HCT116 (cell line): ENCODE data around the gene AGAP1. TPM values are rescaled to one million over a fixed set of nuclear protein-coding genes. Genes with fewer than 3 reads are reported as not detected.

ENCODE experiments used
- ATAC-seq: fragments of 200-7000 bp; cut with Tn5 transposase; 2 replicates; pipeline ENCODE4 v1.9.1; 2020; ENCODE audit warnings: mild to moderate bottlenecking, moderate library complexity
- BruUV-seq: library from RNA; stranded (reverse); fragments of 400-500 nt; replicated peaks from 2 replicates; lab custom pipeline; 2021; lab: Mats Ljungman, UMichigan
- CTCF ChIA-PET: fragments of 300-600 bp; sonication (Branson Sonifier 250); formaldehyde crosslinking; loops from one replicate; lab custom pipeline; 2021; ENCODE audit warnings: antibody characterized with exemption; lab: Charles Lee
- POLR2A ChIA-PET: fragments of 300-600, 350-600 bp; sonication (Branson Sonifier 250); formaldehyde crosslinking; loops from one replicate; lab custom pipeline; 2021; ENCODE audit warnings: antibody characterized with exemption; lab: Charles Lee
- RAD21 ChIA-PET, 2 experiments: fragments of 300-600 bp; sonication (Branson Sonifier 250); formaldehyde crosslinking; loops; one replicate each; lab custom pipeline; 2023; ENCODE audit warnings: low total read pairs in 2 of 2; ENCODE audit not compliant: uncharacterized antibody in 2 of 2, unreplicated experiment in 2 of 2, low non-redundant PET in 1 of 2; lab: Charles Lee
- DNase-seq: peaks from one replicate; pipeline ENCODE4 v3.0.0-alpha.2; 2010; ENCODE audit warnings: low read depth, low spot score
- H2AFZ ChIP-seq: fragments of 200-600 bp; shearing (Covaris generic), sonication (generic); 2 replicates; pipeline ENCODE4 v1.6.1; 2017; ENCODE audit warnings: low read depth, mixed run types, mixed read lengths, antibody characterized with exemption, low read length; ENCODE audit not compliant: poor library complexity, severe bottlenecking
- H3K27ac ChIP-seq: 2 replicates; pipeline ENCODE4 v1.5.1; 2012; ENCODE audit warnings: low read depth, low read length
- H3K27me3 ChIP-seq: fragments of 200-600 bp; sonication (generic); 2 replicates; pipeline ENCODE4 v1.6.1; 2016; ENCODE audit warnings: mixed run types, low read length, mixed read lengths; ENCODE audit not compliant: insufficient read depth
- H3K36me3 ChIP-seq, 2 experiments: fragments of 200-500 bp in 1 of 2; fragments of 200-600 bp in 1 of 2; sonication (Bioruptor generic) in 1 of 2; sonication (generic) in 1 of 2; 2 replicates each; pipeline versions ENCODE4 v1.5.1 to v1.6.1; 2014 to 2016; ENCODE audit warnings: low read length in 2 of 2, inconsistent platforms in 1 of 2, mixed read lengths in 1 of 2, mixed run types in 1 of 2; ENCODE audit not compliant: insufficient read depth in 2 of 2, control insufficient read depth in 1 of 2
- H3K4me1 ChIP-seq, 2 experiments: fragments of 200-600 bp in 1 of 2; sonication (generic) in 1 of 2; 2 replicates each; pipeline versions ENCODE4 v1.5.1 to v1.6.1; 2012 to 2017; ENCODE audit warnings: low read length in 2 of 2, inconsistent platforms in 1 of 2, mild to moderate bottlenecking in 1 of 2, mixed read lengths in 1 of 2, mixed run types in 1 of 2, moderate library complexity in 1 of 2; ENCODE audit not compliant: insufficient read depth in 2 of 2, control insufficient read depth in 1 of 2
- H3K4me2 ChIP-seq: fragments of 200-600 bp; sonication (generic); 2 replicates; pipeline ENCODE4 v1.6.1; 2017; ENCODE audit warnings: mixed run types, low read length, mixed read lengths
- H3K4me3 ChIP-seq, 2 experiments: fragments of 200-600 bp in 1 of 2; sonication (generic) in 1 of 2; replicated peaks in 1 of 2; 2 replicates each; pipeline ENCODE4 v1.5.1; 2011 to 2016; ENCODE audit warnings: low read length in 2 of 2, control low read depth in 1 of 2, low read depth in 1 of 2, mild to moderate bottlenecking in 1 of 2, mixed read lengths in 1 of 2, mixed run types in 1 of 2
- H3K79me2 ChIP-seq: fragments of 200-600 bp; sonication (generic); 2 replicates; pipeline ENCODE4 v1.6.1; 2017; ENCODE audit warnings: mild to moderate bottlenecking, mixed run types, low read length, moderate library complexity, mixed read lengths; ENCODE audit not compliant: insufficient read depth
- H3K9ac ChIP-seq: fragments of 200-600 bp; sonication (generic); 2 replicates; pipeline ENCODE4 v1.6.1; 2016; ENCODE audit warnings: low read length, mixed read lengths
- H3K9me2 ChIP-seq: fragments of 200-600 bp; sonication (generic), shearing (Covaris generic); 2 replicates; pipeline ENCODE4 v1.6.1; 2017; ENCODE audit warnings: mixed run types, mild to moderate bottlenecking, moderate library complexity; ENCODE audit not compliant: insufficient read depth
- H3K9me3 ChIP-seq, 2 experiments: fragments of 200-500 bp in 1 of 2; fragments of 200-600 bp in 1 of 2; sonication (Bioruptor generic) in 1 of 2; sonication (generic) in 1 of 2; 2 replicates each; pipeline ENCODE4 v1.6.1; 2014 to 2017; ENCODE audit warnings: low read length in 2 of 2, mixed read lengths in 2 of 2, inconsistent platforms in 1 of 2, low read depth in 1 of 2, mild to moderate bottlenecking in 1 of 2, mixed run types in 1 of 2, moderate library complexity in 1 of 2; ENCODE audit not compliant: control insufficient read depth in 1 of 2, insufficient read depth in 1 of 2
- H4K20me1 ChIP-seq: fragments of 200-600 bp; sonication (generic), shearing (Covaris generic); 2 replicates; pipeline ENCODE4 v1.6.1; 2017; ENCODE audit warnings: mixed run types, mild to moderate bottlenecking, moderate library complexity; ENCODE audit not compliant: insufficient read depth
- CBX3 ChIP-seq: IDR thresholded peaks from 2 replicates; pipeline ENCODE4 v1.6.1; 2012; ENCODE audit warnings: low read depth
- CEBPB ChIP-seq: IDR thresholded peaks from 2 replicates; pipeline ENCODE4 v1.6.1; 2012; ENCODE audit warnings: low read depth
- EGR1 ChIP-seq: IDR thresholded peaks from 2 replicates; pipeline ENCODE4 v1.6.1; 2012; ENCODE audit warnings: low read depth
- ELF1 ChIP-seq: IDR thresholded peaks from 2 replicates; pipeline ENCODE4 v1.6.1; 2012; ENCODE audit warnings: low read depth, borderline replicate concordance
- EZH2 ChIP-seq: fragments of 200-600 bp; sonication (generic); IDR thresholded peaks from 2 replicates; pipeline ENCODE4 v1.6.1; 2017; ENCODE audit warnings: antibody characterized with exemption, mixed run types
- FOSL1 ChIP-seq: IDR thresholded peaks from 2 replicates; pipeline ENCODE4 v1.6.1; 2012; ENCODE audit warnings: low read depth
- JUND ChIP-seq: IDR thresholded peaks from 2 replicates; pipeline ENCODE4 v1.6.1; 2012
- POLR2A ChIP-seq: IDR thresholded peaks from 2 replicates; pipeline ENCODE4 v1.7.0; 2011; ENCODE audit warnings: borderline replicate concordance; ENCODE audit not compliant: insufficient read depth, insufficient read length; ENCODE audit errors: extremely low read depth
- POLR2AphosphoS5 ChIP-seq: IDR thresholded peaks from 2 replicates; pipeline ENCODE4 v1.6.1; 2011; ENCODE audit warnings: mild to moderate bottlenecking, low read depth, low read length, moderate library complexity
- RAD21 ChIP-seq: IDR thresholded peaks from 2 replicates; pipeline ENCODE4 v1.6.1; 2012; ENCODE audit warnings: low read depth, mild to moderate bottlenecking
- SIN3A ChIP-seq: IDR thresholded peaks from 2 replicates; pipeline ENCODE4 v1.6.1; 2012; ENCODE audit warnings: low read depth
- SP1 ChIP-seq: IDR thresholded peaks from 2 replicates; pipeline ENCODE4 v1.6.1; 2012; ENCODE audit warnings: low read depth
- SRF ChIP-seq: IDR thresholded peaks from 2 replicates; pipeline ENCODE4 v1.6.1; 2012; ENCODE audit warnings: low read depth
- TCF7L2 ChIP-seq: IDR thresholded peaks from 2 replicates; pipeline ENCODE4 v1.7.0; 2011; ENCODE audit warnings: borderline replicate concordance, inconsistent platforms; ENCODE audit not compliant: insufficient read depth, insufficient read length; ENCODE audit errors: extremely low read depth
- YY1 ChIP-seq: IDR thresholded peaks from 2 replicates; pipeline ENCODE4 v1.6.1; 2011; ENCODE audit warnings: low read length, low read depth, moderate library complexity, mild to moderate bottlenecking; ENCODE audit not compliant: insufficient replicate concordance; ENCODE audit errors: extremely low read depth
- ZFX ChIP-seq: fragments of 450-650 bp; IDR thresholded peaks from 2 replicates; pipeline ENCODE4 v1.6.1; 2017
- intact Hi-C: fragments of 100-400 bp; cut with micrococcal nuclease; formaldehyde crosslinking; loops from 2 replicates; pipeline ENCODE4 v1.10.0; 2022
- total RNA-seq: library from RNA; stranded (reverse); gene quantifications from one replicate; pipeline ENCODE4 v1.2.1, GENCODE V29; 2021; ENCODE audit not compliant: unreplicated experiment
- TF ChIP-seq, protein P1 (sequence below): IDR thresholded peaks from 2 replicates; pipeline ENCODE4 v1.6.1; 2011; ENCODE audit warnings: mild to moderate bottlenecking, low read length, moderate library complexity; ENCODE audit not compliant: insufficient replicate concordance; ENCODE audit errors: extremely low read depth
- TF ChIP-seq, protein P2 (sequence below): IDR thresholded peaks from 2 replicates; pipeline ENCODE4 v1.6.1; 2012; ENCODE audit warnings: low read depth
- TF ChIP-seq, protein P3 (sequence below): IDR thresholded peaks from 2 replicates; pipeline ENCODE4 v1.6.1; 2012

The AGAP1 gene
- total RNA-seq, 1 experiment from 2014 or later: 43.8 TPM

DNA sequence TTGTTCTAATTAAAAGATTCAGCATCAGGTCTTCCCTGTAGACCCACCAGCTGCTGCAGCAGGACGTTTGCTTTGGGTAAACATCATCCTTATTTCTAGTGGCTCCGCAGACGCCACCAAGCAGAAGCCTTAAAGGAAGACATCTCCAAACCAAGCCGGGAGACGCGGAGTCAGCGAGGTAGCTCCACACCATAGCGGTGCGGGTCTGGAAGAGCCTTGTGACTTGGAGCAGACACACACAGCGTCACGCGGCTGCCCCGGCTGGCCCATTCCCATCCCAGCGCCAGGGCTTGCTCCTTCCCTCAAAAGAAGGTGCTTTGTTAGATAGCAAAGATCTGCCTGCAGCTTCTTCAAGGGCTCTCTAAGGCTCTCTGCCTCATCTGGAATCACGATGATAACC lies 437.8 kb downstream of the AGAP1 start:
- CTCF ChIA-PET: no interaction called here

More for the DNA sequence above, 437.8 kb downstream of the AGAP1 start:
- H3K4me1 ChIP-seq: no peaks in the 10 kb centered on the region
- no peaks in the 10 kb centered on the region for H4K20me1 ChIP-seq
- H3K4me3 ChIP-seq: no peak overlapping the region
- no peak overlapping the region for H2AFZ ChIP-seq
- TF ChIP-seq FOSL1 (no peak), YY1 (no peak), EZH2 (no peak), ELF1 (no peak), SP1 (no peak), POLR2AphosphoS5 (no peak), POLR2A (no peak), TCF7L2 (no peak), ZFX (no peak), SRF (no peak), JUND (no peak), CEBPB (no peak), SIN3A (no peak), EGR1 (no peak), RAD21 (no peak), CBX3 (no peak)
- TF ChIP-seq, protein P1, sequence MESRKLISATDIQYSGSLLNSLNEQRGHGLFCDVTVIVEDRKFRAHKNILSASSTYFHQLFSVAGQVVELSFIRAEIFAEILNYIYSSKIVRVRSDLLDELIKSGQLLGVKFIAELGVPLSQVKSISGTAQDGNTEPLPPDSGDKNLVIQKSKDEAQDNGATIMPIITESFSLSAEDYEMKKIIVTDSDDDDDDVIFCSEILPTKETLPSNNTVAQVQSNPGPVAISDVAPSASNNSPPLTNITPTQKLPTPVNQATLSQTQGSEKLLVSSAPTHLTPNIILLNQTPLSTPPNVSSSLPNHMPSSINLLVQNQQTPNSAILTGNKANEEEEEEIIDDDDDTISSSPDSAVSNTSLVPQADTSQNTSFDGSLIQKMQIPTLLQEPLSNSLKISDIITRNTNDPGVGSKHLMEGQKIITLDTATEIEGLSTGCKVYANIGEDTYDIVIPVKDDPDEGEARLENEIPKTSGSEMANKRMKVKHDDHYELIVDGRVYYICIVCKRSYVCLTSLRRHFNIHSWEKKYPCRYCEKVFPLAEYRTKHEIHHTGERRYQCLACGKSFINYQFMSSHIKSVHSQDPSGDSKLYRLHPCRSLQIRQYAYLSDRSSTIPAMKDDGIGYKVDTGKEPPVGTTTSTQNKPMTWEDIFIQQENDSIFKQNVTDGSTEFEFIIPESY: no peak
- TF ChIP-seq, protein P2, sequence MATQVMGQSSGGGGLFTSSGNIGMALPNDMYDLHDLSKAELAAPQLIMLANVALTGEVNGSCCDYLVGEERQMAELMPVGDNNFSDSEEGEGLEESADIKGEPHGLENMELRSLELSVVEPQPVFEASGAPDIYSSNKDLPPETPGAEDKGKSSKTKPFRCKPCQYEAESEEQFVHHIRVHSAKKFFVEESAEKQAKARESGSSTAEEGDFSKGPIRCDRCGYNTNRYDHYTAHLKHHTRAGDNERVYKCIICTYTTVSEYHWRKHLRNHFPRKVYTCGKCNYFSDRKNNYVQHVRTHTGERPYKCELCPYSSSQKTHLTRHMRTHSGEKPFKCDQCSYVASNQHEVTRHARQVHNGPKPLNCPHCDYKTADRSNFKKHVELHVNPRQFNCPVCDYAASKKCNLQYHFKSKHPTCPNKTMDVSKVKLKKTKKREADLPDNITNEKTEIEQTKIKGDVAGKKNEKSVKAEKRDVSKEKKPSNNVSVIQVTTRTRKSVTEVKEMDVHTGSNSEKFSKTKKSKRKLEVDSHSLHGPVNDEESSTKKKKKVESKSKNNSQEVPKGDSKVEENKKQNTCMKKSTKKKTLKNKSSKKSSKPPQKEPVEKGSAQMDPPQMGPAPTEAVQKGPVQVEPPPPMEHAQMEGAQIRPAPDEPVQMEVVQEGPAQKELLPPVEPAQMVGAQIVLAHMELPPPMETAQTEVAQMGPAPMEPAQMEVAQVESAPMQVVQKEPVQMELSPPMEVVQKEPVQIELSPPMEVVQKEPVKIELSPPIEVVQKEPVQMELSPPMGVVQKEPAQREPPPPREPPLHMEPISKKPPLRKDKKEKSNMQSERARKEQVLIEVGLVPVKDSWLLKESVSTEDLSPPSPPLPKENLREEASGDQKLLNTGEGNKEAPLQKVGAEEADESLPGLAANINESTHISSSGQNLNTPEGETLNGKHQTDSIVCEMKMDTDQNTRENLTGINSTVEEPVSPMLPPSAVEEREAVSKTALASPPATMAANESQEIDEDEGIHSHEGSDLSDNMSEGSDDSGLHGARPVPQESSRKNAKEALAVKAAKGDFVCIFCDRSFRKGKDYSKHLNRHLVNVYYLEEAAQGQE: no peak
- TF ChIP-seq, protein P3, sequence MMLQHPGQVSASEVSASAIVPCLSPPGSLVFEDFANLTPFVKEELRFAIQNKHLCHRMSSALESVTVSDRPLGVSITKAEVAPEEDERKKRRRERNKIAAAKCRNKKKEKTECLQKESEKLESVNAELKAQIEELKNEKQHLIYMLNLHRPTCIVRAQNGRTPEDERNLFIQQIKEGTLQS: no peak
- no peaks in the 10 kb centered on the region for H3K27me3 ChIP-seq
- DNase-seq: no peak
- no peaks in the 10 kb centered on the region for H3K9me3 ChIP-seq
- no peaks in the 10 kb centered on the region for H3K9me2 ChIP-seq
- no peak for ATAC-seq
- peaks cover 0 to 11% of the 10 kb centered on the region in 2 experiments; a peak in 1 of 4 replicates for H3K36me3 ChIP-seq
- BruUV-seq: no TSS peak
- no peaks in the 10 kb centered on the region for H3K79me2 ChIP-seq
- ChIA-PET POLR2A (no interaction called here), RAD21 (no interaction called here)
- no peak overlapping the region for H3K9ac ChIP-seq
- no peak overlapping the region for H3K4me2 ChIP-seq
- intact Hi-C loops: no loop called here
- no peak overlapping the region for H3K27ac ChIP-seq
